HL-60/S4 treated with phorbol 12-myristate 13-acetate at 8.2 ng/mL for 4 days and 3 days (cell line): ENCODE results near the gene USH2A.

Source experiments
- in situ Hi-C: fragments of 300-500 bp; cut with MboI; formaldehyde crosslinking; loops from 2 replicates; pipeline ENCODE4 v1.15.0; 2022; ENCODE audit warnings: low sequenced_read_pairs

The USH2A gene

DNA sequence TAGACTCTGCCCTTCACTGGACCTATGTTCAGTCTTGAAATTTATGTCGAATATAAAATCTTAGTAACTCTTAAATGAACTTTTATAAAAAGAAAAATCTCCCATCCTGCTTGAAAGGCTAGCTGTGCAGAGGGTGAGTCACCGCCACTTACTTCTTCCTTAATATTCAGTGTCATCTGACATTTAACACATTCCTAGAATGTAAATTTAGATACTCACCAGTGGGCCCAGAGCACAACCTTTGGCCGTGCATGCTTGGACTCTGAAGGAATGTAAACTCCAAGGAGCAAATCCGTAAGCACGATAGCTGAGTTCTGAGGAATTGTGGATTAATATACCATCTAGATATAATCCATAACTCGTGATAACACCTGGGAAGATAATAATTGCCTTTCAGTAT, 452.8 kb downstream of the USH2A start:
- in situ Hi-C loops = no loop called here

DNA sequence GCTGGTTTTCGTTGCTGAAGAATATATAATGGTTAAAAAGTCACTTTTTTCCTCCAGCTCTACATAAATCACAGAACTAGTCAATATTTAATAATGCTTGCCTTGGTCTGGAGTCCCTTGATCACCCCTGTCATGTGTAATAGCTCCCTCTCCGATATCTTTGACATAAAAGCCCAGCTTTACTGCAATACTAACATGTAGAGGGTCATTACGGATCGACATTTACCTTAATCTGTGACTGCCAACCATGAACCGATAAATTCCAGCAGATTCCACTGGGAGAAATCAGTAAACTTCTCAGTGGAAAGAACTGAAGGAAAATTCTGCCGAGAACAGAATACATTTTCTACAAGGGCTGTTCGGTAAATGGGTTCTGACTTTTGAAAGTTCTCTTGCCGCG, 459.6 kb downstream of the USH2A start:
- in situ Hi-C loops = no loop called here

DNA sequence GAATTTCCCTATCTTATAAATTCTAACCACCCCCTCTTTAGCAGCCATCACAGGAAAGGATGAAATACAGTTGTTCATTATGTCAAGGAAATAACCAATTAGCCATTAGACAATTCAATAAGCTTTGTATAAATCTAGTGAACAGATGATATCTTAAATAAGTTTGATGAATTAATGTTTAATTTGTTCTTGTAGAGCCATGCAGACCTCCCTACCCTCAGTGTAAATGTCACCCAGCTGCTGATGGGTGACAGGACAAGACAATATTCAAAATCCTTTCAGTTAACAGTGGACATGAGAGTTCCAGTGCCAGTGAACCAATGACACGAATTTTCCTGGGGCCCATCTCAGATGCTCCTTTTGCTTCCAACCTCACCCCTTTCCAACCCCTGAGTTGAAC, 460.2 kb downstream of the USH2A start:
- in situ Hi-C loops = no loop called here

DNA sequence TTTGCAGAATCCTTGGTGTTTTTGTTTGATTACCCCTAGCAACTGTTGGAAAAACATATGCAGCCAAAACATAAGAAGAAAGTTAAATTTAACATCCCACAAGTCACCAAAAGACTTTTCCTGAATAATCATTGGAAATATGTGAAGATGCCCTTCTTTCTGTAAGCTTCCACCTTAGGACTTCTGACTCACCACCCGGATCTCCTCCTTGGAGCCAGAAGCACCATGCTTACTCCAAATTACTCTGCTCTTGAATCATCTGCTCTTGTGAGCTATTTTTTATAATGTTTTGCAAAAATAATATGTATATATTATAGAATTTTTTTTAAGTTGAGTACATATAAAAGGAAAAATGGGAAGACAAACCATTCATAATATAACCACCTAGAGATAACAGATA, 464.4 kb downstream of the USH2A start:
- in situ Hi-C loops = no loop called here

DNA sequence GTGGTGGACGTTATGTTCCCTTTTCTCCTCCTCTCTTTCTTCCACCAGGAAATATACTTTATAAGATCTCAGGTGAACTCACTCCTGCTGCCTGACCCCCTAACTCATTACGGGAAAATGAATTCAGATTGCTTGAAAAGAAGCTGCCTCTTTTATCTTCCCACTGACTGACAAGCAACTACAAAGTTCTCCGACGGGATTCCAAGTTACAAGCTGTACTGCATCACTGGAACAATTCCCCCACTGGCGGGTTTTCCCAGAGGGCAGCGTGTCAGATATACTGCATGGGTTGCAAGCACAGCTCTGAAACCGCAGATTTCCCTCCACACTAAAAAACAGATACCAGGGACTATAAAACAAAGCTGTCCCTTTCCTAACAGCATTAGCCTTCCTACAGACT, 465.6 kb downstream of the USH2A start:
- in situ Hi-C loops = no loop called here

DNA sequence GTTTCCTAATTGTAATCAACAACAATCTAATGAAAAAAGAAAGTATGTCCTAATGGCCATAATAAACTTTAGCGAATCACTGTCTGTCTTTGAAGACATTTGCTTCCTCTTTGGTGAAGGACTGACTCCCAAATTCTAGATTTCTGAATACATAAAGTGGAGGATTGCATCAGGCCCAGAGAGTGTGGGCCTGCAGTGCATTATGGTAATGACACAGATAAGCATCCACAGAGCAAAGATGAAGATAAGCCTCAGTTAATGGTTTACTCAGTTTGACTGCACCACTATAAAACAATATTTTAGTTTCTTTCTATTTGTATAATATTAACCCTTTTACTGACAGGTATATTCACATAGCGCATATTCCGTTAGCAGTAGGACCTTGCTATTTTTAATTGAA, 490.7 kb downstream of the USH2A start:
- in situ Hi-C loops = no loop called here

DNA sequence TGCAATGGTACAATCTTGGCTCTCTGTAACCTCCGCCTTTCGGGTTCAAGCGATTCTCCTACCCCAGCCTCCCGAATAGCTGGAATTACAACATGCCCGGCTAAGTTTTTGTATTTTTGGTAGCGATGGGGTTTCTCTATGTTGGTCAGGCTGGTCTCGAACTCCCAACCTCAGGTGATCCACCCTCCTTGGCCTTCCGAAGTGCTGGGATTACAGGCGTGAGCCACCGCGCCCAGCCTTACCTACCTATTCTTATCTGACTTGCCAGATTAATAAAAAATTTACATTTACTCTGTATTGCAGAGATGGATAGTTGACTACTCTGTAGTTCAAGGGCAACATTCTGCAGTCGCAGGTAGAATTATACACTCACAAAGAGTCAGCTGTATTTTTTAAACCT, 496.6 kb downstream of the USH2A start:
- in situ Hi-C loops = no loop called here

DNA sequence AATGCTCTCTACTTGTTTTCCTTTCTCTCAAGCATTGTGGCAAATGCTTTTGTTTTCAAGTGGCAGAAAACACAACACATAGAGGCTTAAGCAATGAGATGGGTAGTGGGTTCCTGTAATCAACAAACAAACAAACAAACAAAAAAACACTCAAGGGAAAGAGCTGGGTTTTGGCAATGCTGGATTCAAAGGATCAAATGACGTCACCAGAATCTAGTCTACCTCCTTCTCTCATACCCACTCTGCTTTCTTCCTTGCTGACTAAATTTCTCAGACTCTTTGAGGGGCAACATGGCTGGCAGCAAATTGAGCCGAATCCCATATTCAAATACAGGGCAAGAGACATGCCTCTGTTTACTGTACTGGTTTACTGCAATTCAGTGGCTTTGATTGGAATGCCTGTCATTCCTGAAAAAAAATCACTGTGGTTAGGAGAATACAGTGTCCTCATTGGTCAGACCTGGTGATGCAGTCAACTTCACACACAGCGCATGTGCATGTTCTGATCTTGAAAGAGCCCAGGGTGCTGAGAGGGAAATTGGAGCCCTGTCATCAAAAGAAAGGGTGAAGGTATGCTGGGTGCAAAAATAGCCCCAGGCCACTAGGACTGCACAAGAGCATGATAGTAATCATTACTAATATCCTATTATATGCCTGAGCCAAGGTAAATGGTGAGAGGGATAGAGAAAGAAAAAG, 500.0 kb downstream of the USH2A start:
- in situ Hi-C loops = no loop called here

DNA sequence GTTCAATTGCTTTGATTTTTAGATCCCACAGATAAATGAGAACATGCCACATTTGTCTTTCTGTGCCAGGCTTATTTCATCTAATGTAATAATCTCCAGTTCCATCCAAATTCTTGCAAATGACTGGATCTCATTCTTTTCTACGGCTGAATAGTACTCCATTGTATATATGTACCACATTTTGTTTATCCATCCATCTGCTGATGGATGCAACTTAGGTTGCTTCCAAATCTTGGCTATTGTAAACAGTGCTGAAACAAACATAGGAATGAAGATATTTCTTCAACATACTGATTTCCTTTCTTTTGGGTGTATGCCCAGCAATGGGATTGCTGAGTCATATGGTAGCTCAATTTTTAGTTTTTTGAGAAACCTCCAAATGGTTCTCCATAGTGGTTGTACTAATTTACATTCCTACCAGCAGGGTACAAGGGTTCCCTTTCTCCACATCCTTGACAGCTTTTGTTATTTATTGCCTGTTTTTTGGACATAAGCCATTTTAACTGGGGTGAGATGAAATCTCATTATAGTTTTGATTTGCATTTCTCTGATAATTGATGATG, 511.8 kb downstream of the USH2A start:
- in situ Hi-C loops = no loop called here

DNA sequence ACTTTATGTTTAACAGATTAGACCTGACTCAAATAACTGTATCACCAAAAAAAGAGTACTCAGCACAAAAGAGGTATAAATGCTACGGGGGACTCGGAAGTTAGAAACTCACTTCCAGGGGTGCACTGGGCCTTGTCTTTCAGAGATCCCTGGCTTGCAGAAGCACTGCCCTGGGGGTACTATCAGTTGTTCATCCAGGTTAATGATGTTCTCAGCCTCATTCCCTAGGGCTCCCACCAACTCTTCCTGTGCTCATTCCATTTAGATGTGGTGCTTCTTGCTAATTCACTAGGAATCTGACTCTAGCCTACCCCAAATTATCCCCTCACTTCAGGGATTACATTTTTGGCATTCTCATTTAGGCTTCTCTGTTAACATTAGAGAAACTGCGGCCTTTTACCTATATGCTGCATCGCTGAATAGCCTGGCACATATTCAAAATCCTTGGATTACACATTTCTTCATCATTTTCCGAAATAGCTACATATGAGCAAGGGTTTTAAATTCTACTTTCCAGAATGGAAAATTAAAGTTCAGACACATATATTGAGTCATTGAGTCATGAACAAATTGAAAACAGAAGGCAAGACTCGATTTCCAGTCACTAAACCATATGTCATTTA, 517.6 kb downstream of the USH2A start:
- in situ Hi-C loops = no loop called here

DNA sequence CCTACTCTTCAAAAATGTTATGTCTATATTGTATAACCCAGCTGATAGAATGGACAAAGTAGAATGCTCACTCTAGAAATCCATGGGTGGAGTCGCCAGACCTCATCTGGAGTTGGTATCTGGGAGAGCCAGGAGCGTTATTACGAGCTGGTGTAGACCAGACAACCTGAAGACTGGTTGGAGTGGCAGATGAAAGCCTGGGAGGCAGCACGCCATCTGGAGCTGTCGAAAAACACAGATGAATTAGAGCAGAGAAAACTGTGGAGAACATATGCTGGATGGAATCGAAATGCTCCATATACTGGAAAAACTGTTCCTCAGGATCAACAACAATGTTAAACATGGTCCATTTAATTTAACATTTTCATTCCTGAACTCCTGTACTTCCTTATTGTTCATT, 522.6 kb downstream of the USH2A start:
- in situ Hi-C loops = no loop called here

DNA sequence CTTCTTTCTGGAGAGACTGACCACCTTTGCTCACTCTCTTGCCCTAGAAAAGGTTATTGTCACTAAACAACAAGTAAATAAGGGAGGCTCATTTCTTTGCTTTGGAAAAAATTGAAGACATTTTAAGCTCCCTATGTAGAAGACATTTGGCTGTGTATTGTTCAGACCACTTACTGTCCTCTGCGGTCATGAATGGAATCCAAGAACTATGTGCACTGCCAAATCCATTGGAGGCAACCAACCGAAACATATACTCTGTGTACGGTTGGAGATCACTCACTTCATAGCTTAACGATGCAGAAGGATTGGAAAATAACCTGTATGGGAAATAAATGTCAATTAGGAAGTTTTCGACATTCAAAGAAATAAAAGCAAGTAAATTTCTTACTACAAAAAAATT, 523.3 kb downstream of the USH2A start:
- in situ Hi-C loops = no loop called here

DNA sequence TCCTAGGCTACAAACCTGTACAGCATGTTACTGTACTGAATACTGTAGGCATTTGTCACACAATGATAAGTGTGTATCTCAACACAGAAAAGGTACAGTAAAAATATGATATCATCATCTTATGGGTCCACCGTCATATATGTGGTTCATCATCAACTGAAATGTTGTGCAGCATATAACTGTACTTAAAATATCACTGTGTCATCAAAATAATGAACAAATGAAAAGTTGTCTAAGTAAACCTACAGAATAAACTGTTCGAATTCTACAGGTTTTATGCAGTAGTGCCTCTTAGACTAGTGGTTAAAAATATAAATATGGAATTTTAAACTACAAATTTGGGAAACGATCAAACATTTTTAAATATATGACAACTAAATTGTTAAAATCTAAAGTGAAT, 527.4 kb downstream of the USH2A start:
- in situ Hi-C loops = no loop called here

DNA sequence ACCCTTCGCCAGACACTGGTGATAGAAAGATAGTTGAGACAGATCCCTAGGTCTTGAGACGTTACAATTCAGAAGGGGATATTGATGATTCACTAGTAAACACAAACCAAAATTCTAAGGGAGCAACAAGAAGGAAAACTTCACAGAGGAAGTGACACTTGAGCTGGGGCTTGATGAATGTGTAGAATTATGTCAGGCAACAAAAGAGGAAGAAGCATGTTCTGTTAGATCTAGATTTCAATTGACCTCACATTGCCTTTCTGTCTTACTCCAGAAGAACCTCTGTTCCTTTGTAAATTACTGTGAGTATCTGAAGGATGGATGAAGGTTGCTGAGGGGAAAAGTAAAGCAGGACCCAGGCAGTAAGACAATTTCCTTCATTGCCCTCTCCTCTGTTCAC, 528.0 kb downstream of the USH2A start:
- in situ Hi-C loops = no loop called here

DNA sequence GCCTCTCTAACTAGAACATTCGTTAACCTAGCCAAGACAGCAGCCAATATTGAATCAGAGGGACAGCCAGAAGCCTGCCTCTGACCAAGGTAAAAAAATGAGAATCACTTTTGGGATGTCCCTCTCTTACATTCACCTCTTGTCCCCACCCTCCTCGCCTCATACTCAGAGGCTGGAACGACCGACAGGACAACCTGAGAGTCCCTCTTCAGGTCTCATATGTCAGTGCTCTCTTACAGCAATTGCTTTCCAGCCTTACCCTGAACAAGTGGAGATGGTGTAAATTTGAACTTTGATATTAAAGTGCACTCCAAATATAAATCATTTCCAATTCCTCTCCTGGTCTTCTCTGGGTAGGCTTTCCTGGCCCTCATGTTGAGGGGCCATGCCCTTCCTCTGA, 528.6 kb downstream of the USH2A start:
- in situ Hi-C loops = no loop called here

DNA sequence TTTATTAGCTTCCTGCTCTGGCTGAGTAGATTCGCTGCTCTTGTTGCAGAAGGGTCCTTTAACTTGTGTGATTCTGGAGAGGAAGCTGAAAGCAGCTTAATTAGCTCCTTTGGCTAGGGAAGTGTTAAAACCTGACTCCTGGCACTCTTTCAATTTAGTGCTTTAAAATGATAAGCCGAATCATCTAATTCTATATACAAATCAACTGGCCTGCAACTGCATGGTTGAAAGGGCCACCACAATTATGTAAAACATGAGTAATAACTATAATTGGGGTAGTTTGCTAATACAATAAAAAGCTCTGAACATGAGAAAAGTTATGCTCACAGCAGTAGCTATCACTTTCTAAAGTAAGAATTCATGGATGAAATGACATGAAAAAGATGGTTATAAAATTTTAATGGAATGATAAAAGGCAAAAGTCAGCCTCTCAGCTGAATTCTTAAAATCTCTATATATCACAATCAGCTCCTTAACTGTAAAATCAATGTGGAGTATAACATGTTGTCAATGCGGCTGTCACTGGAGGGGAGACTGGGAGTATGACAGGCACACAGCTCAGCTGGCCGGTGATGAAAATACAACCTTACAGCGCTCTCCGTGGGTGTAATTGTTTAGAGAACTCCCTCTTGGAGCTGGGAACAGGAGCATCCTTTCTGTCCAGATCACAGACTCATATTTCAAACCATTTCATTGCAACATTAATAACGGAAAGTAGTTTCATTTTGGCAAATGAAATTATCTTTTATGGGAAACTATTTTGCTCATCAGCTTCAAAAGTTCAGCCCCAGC, 531.8 kb downstream of the USH2A start:
- in situ Hi-C loops = no loop called here

DNA sequence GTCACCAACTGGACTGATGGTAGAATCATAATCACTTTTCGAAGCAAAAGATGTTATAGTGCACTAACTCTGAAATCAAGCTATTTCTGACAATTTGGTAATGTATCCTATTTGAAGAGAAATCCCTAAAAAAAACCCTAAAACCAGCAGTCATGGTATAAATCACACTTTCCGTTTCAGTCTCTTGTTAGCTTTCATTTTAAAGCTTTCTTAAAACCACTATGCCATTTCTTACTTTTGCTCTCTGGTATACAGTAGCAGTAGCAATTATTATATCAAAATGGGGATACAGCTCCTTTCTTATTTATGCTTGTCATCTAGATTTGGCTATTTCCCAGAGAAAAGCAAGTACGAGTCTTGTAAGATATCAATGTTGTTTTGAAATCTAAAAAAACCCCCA, 532.8 kb downstream of the USH2A start:
- in situ Hi-C loops = no loop called here

DNA sequence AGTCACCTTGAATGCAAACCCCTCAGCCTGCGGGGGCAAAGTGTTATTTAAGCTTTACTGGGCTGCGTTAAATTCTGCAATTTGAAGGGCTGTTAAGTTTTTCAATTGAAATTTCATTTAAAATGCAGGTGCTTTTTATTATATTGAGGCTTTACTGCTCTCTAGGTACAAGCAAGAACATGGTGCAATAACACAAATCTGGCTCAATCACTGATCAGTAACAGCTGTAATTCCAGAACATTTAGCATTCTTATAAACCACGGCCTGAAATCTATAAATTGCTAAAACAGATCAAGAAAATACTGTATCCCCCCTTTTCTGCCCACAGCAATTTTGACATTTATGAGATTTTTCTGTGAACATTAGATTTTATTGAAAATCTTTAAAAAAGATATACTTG, 533.4 kb downstream of the USH2A start:
- in situ Hi-C loops = no loop called here

DNA sequence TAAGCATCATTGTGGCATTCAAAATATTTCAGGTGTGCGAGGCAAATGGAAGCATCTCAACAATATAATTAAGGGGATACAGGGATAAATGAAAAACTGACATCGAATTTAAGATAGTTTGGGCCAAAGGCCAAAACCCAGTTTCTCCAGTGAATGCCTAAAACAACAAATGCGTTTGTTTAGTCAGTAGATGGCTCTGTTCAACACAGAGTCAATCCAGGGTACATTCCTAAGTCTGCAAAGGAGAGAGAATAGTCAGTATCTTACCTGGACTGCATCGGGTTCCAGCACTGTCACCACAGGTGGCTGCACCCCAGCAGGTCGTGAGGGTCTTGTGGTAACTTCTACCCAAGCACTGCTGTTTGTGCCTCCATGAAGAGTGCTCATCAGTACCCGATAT, 535.1 kb downstream of the USH2A start:
- in situ Hi-C loops = no loop called here

DNA sequence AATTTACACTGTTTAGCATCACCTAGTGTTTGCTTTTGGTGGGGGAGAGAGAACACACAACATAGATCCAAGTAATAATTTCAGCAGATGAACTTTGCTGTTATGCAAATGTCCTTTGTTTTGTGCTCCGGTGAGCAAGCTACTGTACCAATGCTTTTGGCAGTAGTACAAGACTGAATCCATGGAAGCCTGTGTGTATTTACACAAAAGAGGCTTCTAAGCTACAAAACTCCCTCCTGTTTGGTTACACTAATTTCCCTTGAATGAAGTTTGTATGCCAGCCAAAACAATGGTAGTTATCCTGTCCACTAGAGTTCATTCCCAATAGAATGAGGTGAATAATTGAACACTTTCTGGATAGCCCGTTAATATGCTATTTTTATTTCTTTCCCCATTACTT, 535.6 kb downstream of the USH2A start:
- in situ Hi-C loops = no loop called here

DNA sequence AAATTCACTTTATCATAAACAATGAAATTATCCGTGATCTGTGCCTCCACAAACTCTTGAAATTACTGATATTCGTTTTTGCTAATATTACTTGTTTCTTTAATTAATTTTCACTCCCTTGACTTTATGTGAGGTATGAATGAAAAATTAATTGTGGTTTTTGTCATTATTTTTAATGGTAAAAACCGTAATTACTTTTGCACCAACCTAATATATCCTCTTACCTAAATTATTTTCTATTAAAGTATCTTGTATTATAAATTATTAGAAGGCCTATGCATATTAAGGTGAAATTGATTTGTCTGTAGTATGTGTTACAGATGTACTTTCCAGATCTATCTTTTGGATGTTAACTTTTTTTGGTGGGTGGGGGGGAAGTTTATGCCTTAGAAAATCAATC, 540.2 kb downstream of the USH2A start:
- in situ Hi-C loops = no loop called here

DNA sequence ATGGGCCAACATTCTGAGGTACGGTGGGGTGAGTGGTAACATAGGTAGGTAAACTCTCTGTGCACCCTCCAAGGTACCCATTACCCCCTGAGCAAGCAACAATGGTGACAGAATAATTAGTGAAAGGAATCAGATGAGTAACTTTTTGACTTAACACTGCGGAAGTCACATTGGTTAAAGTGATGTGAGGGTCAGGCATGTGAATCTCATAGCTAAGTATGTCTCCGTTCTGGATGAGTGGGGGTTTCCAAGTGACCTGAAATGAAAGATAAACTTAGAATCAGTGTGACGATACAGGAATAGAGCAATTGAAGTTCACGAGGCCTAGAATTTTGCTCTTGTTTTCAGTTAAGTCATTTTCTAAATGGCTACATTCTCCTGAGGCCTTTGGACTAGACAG, 544.4 kb downstream of the USH2A start:
- in situ Hi-C loops = no loop called here
